HG02938 (cell line): ENCODE data around the gene NGB.
"Not testable (repeated sequence)": the region's sequence is repeated elsewhere in the genome, so short reads cannot be mapped to it uniquely, and the experiment has no call there.

Source experiments
- ATAC-seq: cut with Tn5 transposase; IDR thresholded peaks from one replicate; pipeline ENCODE4 v1.9.1; 2021; ENCODE audit warnings: mild to moderate bottlenecking, moderate library complexity; ENCODE audit not compliant: unreplicated experiment

NGB gene, protein sequence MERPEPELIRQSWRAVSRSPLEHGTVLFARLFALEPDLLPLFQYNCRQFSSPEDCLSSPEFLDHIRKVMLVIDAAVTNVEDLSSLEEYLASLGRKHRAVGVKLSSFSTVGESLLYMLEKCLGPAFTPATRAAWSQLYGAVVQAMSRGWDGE

DNA sequence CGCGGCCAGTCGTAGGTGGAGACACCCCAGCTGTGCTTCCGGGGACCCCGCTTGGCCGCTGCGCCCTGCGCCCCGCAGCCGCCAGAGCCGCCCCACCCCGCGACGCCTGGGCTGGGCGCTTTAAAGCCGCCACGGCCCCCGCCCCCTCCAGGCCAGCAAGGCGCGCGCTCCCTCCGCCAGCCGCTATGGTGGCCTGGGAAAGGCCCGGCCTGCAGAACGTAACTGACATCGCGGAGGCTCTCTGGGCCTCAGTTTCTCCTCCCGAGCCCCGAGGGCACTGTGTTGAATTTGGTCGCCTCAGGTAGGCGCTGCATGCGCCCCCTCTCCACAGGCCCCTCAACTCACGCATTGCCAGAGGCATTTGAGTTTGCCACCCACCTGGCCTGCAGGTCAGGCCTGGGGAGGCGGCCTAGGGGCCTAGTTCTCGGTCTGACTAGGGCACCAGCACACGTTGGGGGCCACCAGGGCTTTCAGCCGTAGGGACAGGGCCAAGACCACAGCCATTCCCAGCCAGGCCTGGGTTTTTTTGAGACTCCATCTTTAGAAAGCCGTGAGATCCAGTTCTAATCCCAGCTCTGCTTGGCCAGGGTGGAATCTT is at the start of gene NGB:
Gene NGB, minus strand, starts transcription at position 94 of the 598 bp plus-strand sequence. CDS start 269 bp downstream, outside the sequence.
- ATAC-seq, result no peak

DNA sequence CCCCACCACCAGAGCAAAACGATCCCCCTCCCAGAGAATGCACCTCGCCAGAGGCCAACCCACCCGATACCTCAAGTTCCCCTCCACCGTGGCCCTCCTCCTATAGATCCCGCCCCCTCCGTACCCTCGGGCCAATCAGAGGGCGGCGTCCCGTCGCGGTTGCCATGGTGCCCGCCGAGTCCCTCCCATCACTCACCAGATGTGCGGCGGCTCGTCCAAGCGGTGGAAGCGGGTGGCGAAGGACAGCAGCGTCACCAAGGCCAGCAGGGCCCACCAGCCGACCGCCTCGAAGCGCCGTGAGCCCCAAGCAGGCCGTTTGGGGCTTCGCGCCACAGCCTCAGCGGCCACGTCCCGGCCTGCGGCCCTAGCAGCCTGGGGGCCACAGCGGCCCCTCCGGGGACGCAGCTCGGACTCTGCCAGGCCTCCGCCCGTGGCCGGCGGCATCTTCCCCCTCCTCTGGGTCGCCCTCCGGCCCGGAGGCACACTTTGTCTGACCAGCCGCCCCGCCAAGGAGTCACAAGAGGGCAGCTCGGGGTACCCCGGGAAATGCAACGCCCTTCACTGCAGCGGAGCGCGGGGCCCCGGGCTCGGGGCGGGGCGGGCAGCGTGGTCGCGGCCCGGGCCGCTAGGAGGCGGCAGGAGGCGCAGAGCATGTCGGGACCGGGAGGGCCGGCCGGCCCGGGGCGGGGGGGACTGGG is 49.4 kb upstream of the NGB start, which contains the start of gene POMT2:
Gene POMT2, minus strand, starts transcription at position 646 of the 698 bp plus-strand sequence. Its CDS starts 202 bp downstream, at position 444.
- peak; percentile 49 for ATAC-seq

DNA sequence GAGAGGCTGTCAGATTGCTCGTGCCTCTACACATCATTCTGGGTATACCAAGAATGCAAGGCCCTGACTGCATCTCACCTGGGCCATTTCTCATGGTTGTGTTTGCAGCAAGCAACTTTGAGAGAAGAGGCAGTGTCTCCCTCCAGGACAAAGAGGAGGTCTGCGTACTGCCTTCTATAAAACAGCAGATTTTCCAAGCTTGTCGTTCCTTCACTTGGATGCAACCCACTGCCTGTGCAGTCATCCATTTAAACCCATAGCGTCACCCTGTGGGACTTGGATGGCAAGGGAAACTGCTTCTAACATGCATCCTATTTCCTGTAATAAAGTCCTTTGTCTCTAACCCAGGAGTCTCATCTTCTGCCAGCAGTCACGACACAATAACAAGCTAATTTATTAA is 48.4 kb upstream of the NGB start:
- no peak for ATAC-seq

DNA sequence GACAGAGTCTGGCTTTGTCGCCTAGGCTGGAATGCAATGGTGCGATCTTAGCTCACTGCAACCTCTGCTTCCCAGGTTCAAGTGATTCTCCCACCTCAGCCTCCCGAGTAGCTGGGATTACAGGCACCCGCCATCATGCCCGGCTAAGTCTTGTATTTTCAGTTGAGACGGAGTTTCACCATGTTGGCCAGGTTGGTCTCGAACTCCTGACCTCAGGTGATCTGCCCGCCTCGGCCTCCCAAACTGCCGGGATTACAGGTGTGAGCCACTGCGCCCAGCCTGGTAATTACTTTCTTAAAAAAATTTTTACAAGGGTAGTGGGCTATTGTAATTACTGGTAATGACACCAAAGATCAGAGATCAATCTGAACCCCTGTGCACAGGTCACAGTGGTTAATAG is 47.8 kb upstream of the NGB start:
- ATAC-seq, result not testable (repeated sequence)

DNA sequence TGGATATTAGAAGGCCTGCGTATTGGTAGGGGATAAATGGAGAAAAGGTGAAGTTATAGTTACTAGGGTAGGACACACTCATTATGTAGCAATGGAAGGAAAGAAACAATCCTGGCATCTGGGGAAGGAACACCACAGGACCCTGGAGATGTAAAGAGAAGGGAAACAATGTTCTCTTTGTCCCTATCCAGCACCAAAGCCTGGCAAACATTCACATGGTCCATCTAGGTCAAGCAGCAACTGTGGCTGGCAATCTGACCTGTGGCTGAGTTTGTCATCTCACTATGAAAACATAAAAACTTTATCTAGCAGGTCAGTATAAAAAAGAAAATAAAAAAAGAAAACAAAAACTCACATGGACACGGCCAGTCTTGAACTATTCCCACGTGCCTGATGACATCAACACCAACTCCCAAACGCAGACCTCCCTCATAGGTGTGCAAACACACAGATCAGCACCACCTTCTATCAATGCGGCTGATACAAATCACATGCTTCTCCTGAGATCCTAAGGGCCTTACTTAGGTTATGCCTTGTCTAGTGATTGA is 47.1 kb upstream of the NGB start:
- no peak for ATAC-seq

DNA sequence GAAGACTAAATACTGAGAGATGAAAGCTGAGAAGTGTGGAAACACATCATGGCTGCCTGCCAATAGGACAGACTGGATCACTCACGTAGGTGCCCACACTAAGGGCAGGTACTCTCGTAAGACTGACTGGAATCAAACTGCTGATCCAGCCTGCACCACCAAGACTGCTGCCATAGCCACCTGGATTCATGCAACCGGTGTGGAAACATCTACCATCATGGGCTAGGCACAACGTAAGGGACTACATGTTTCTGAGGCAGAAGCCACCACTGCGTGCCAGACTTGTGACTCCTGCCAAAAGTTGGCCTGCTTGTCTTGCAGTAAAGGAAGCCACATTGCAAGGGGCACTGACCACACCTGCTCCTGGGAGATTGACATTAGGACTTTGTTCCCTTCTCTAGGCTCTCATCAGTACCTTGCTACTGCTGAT is 45.9 kb upstream of the NGB start:
- ATAC-seq, result no peak

DNA sequence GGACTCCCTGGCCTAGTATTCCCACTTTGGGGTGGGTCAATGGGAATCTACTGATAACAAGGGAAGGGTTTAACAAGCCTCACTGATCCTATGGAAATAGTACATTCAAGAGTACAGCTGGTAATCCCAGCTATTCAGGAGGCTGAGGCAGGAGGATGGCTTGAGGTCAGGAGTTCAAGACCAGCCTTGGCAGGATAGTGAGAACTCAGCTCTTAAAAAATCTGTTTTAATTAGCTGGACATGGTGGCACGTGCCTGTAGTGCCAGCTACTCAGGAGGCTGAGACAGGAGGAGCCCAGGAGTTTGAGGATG is 45.1 kb upstream of the NGB start:
- no peak for ATAC-seq

DNA sequence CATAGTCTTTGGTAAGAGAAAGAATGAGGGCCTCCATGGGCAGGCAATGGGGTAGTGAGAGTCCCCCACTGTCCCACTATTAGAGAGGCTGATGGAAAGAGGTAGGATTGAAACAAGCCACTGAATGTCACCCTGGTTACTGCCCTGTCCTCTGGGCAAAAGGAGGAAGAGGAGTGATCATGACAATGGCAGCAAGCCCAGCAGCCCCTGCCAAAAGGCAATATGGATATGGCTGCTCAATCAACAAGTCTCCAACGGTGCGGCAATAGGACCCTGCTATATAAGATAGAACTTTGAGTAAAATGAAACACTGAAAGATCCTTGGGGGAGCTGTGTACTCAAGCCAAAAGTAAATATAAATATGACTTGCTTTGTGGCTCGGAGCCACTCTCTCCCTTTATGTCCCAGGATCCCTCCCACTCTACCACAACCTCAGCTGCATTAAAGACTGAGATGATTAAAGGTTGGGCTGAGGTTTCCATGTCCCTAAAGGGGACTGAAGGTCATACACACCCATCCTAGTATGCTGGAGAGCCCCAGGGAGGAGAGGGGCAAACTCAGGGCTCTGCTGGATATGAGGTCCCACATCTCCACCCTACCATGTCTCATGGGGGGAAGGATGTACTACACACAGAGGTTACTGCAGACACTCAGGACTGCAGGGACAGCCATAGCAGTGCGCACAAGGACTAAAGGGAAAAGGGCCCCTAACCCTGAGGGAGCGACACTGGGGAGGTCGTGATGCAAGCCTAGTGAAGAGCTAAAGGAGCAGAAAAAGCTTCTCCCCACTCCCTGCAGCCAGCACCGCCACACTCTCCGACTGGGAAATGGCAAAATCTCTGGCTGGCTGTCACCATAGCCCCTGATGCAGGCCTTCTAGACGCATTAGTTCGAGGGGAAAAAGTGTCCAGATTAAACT is 43.8 kb upstream of the NGB start:
- ATAC-seq, result no peak

DNA sequence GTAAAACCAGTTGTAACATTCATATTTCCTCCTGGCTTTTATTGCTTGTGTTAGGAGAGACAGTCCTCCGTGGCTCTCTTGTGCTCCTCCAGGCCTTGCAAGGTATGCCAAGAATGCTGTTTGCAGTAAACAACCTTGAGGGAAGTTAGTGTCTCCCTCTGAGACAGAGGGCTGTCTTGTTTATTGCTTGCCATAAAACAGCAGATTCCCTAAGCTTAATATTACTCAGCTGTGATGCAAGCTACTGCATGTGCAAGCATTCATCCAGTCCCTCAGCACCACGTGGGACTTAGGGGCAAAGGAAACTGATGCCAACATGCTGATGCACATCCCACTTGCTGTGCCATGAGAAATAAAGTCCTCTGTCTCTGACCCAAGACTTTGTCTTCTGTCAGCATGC is 43.0 kb upstream of the NGB start:
- ATAC-seq, result no peak

DNA sequence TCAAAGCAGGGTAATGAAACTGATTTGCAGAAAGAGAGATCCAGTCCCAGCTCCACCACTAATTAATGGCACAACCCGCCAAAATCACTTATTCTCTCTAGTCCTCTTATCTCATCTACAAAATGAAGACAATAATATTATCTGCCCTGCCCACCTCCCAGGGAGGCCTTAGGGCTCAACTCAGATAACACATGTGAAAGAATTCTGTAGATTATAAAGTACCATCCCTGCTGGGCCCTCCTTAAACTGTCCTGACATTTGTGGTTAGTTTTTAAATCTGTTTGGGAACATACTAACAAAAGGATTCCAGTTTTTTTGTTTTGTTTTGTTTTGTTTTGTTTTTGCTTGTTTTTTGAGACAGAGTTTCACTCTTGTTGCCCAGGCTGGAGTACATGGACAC is 42.4 kb upstream of the NGB start:
- ATAC-seq, result no peak

DNA sequence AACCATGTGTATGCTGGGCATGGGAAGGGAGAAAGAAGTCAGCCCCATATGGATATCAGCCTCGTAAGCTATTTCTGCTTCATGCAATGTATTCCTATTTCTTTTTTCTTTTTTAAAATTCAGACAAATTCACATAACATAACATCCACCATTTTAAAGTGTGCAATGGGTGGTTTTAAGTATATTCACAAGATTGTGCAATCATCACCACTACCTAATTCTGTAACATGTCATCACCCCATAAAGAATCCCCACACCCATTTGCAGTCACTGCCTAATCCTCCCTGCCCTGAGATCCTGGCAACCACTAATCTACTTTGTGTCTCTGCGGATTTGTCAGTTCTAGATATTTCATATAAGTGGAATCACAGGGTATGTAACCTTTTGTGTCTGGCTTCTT is 40.2 kb upstream of the NGB start:
- no peak for ATAC-seq

DNA sequence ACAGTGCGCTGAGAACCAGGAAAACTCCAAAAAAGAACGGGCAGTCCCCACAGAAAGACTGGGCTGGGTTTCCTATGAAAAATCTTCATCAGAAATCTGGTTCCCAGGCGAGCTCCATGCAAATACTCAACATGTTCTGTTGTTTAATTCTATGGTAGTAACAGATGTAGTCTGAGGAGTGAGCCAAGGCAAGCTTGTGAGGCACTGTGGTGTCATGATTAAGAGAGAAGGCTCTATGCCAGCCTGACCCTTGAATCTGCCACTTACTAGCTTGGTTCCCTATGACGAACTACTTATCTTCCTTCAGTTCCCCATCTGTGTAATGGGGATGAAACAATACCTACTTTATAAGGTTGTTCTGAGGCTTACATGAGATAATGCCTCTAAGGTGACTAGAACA is 39.0 kb upstream of the NGB start:
- ATAC-seq, result no peak

DNA sequence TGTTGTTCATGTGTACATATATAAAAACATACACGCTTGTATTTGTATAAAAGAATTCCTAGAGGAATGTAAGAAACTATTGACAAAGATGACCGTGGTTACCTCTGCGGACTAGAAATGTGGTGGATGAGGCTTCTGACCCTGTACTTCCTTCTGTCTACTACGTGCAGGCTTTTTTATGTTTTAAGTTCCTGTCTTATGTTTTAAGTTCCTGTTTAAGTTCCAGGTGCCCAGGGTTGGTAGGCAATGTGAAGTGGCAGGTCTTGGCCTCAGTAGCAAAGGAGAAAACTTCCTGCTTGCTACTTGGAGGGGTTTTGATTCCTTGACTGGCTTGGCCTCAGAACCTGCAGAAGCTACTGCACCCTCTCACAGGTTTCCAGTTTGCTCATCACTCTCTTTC is 38.1 kb upstream of the NGB start:
- ATAC-seq, result no peak

DNA sequence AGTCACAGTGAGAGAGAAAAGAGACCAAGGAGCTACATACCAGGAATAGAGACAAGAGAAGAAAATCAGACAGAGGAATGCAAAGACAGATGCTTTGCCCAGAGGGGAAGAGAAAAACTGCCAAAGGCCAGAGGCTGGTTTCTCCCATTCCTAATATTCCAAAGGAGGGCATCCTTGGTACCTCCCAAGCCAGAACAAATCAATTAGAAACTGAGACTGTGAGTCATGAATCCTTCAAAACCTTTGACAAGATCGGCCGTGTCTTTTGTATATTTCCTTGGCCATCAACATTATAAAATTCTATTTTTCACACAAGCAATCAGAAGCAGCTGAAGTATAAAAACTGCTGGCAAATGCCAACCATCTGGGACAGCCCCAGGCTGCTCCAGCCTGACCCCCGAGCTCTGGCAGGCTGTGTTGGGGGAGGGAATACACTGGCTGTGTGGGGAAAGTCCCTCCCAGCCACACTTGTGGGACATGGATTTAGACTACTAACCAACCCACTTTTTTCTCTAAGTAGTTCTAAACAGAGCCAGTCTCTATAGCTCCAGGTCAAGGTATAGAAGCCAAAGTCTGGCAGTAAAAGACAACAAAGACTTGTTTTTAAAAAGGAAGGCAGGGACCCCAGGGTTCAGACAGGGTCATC is 36.0 kb upstream of the NGB start:
- ATAC-seq, result no peak

DNA sequence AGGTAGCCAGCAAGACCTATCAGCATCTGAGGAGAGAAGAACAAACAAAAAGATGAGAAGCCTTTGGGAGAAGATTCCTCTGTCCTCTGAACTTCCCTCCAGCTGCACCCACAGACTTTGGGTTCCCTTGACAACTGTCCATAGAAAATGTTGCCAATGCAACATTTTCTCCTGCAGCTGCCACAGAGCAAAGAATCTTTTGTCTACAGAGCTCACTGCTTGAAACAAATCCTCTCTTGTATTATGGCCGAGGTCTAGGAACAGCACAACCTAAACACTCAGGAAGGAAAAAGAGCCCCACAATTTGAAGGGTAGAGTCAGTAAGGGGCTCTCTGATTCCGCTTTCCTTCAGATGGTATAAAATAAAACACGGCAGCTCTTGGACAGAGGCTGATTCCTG is 35.4 kb upstream of the NGB start:
- ATAC-seq, result no peak

DNA sequence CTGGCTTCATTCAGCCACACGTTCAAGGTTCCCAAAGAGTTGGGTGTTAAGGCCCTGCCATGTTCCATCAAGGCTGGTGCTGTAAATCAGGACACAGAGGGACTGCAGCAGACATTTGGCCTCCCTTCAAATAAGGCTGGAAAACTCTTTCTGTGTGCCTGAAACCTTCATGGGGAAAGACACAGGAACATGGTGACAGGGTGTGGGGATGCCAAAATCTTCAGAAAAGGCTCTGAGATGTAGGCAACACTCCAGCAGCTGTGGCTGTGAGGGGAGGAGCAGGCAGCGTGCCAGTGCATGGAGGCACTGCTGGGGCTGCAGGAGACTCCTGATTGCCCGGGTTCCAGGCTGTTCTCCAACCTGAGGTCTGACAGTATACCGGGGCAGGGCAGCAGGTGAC is 34.7 kb upstream of the NGB start:
- ATAC-seq, result no peak

DNA sequence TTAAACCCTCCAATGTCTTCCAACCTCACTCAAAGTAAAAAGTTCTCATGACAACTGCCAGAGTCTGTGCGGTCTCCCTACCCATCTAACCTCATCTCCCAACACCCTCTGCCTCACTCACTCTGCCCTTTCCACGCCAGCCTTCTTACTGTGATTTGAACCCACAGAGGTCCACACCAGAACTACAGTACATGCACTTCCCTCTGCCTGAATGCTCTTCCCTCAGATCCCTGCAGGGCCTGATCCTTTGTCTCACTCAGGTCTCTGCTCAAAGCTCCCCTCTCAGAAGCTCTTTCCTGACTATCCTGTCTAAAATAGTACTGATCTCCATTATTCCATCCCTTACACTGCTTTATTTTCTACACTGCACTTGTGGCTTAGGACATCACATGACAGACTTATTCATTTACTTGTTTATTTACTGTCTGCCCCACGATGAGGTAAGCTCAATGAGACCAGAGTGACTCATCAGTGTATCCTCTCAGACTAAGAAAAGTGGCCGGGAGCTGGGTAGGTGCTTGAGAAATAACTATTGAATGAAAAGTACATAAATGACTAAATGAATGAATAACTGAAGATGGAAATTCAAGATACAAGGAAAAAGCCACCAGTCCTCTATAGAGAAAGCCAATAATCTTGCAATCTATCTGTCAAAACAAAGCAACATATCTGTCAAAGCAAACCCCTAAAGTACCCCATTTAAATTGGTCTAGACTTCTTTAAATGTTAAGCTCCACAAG is 32.6 kb upstream of the NGB start:
- peak; percentile 67 for ATAC-seq

DNA sequence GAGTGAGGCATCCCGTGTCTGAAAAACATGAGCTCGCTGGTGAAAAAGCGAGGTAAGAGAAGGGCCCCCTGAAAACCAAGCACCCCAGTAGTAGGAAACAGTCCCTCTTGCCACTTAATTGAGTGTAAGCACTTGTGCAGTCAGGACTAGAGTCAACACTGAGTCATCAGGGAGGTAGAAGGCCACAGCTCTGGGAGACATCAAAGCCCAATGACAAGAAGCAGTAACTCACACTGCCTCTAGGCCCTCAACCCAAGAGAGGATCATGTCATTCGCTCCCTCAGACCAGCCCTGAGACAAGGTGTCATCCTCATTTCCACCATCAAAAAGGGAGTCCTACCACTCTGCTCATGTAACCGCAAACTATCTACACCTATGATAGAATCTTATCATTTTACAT is 31.9 kb upstream of the NGB start:
- no peak for ATAC-seq

DNA sequence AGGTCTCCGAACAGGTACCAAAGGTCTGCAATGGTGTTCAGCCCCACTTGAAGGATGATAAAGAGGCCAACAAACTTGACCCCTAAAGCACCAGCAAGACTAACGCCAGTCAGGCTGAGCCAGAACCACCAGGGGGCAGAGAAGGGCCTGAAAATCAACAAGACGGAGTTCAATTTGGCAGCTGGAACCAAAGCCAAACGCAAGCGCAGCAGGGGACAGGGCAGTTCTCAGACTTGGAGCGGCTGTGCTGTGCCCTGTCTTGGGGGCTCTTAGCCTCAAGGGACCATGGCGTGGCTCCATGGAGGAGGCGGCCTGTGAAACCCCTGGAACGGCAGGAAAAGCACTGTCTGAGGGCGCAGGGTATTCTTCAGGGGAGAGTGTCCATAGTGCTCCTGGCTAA is 30.1 kb upstream of the NGB start:
- no peak for ATAC-seq

DNA sequence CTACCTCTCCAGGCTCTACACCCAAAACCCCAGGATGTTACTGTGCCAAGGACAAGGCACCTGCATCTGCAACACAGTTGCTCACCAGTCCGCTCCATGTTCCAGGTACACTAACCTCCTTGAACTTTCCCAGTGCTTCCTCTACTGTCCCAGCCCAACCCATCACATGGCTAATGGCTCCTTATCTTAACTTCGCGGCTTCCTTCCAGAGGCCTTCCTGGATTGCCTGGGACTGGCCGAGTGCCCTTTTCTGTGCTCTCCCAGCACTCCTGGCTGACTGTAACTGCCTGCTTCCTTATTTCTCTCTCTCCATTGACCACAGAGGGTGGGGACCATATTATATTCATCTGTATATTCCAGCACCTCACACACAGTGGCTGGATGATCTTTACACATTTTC is 28.8 kb upstream of the NGB start:
- no peak for ATAC-seq
